GM13977 (cell line): ENCODE data around the gene TRIO.

Source experiments
- DNase-seq: peaks from one replicate; pipeline ENCODE4 v3.0.0; 2012; ENCODE audit warnings: low spot score
- CTCF ChIP-seq: IDR thresholded peaks from 2 replicates; pipeline ENCODE4 v1.5.1; 2012; ENCODE audit warnings: mild to moderate bottlenecking, control low read depth; ENCODE audit not compliant: insufficient read depth; ENCODE audit errors: extremely low read depth, missing control alignments
- in situ Hi-C: fragments of 300-500 bp; cut with MboI; formaldehyde crosslinking; loops from one replicate; pipeline ENCODE4 v1.12.0; 2022; ENCODE audit warnings: low sequenced_read_pairs, low pct_unique_long_range_greater_than_20kb, mixed read lengths, inconsistent platforms; ENCODE audit not compliant: unreplicated experiment

Gene TRIO

GRCh38 chr5:14223372-14223771, 80.2 kb downstream of the TRIO start:
- no peak for TF ChIP-seq CTCF
- in situ Hi-C loops: no loop called here
- DNase-seq: no peak

- no peak for DNase-seq
- in situ Hi-C loops: no loop called here
- no peak for TF ChIP-seq CTCF
Observed at GRCh38 chr5:14225173-14225834, 82.2 kb downstream of the TRIO start.

- in situ Hi-C loops: no loop called here
- no peak for TF ChIP-seq CTCF
- no peak for DNase-seq
Observed at GRCh38 chr5:14226149-14226548, 83.0 kb downstream of the TRIO start.

GRCh38 chr5:14226554-14226953, 83.4 kb downstream of the TRIO start:
- TF ChIP-seq CTCF: no peak
- DNase-seq: no peak
- in situ Hi-C loops: no loop called here

GRCh38 chr5:14226992-14227391, 83.8 kb downstream of the TRIO start:
- in situ Hi-C loops: no loop called here
- TF ChIP-seq CTCF: no peak

GRCh38 chr5:14227513-14227912, 84.4 kb downstream of the TRIO start:
- no peak for TF ChIP-seq CTCF
- in situ Hi-C loops: no loop called here
- no peak for DNase-seq

More at GRCh38 chr5:14226992-14227391, 83.8 kb downstream of the TRIO start:
- no peak for DNase-seq
